OCI-LY7 (cell line): ENCODE results near the gene HRH1. TPM values are rescaled to one million over a fixed set of nuclear protein-coding genes. Genes with fewer than 3 reads are reported as not detected.

Experiments
- BruUV-seq: library from RNA; stranded (reverse); fragments of 400-500 nt; replicated peaks from 2 replicates; lab custom pipeline; 2021; lab: Mats Ljungman, UMichigan
- CTCF ChIA-PET: fragments of 300-600 bp; sonication (Branson Sonifier 250); formaldehyde crosslinking; loops from one replicate; lab custom pipeline; 2022; ENCODE audit warnings: antibody characterized with exemption; ENCODE audit not compliant: unreplicated experiment; lab: Charles Lee
- POLR2A ChIA-PET: fragments of 300-600 bp; sonication (Branson Sonifier 250); formaldehyde crosslinking; loops from one replicate; lab custom pipeline; 2022; ENCODE audit warnings: antibody characterized with exemption; lab: Charles Lee
- DNase-seq: peaks from one replicate; pipeline ENCODE4 v3.0.0-alpha.2; 2015; ENCODE audit warnings: low spot score
- H2AFZ ChIP-seq: fragments of 200-600 bp; sonication (generic), shearing (Covaris generic); 2 replicates; pipeline ENCODE4 v1.6.1; 2014; ENCODE audit warnings: mild to moderate bottlenecking, antibody characterized with exemption, low read length, moderate library complexity
- H3K27ac ChIP-seq: fragments of 200-600 bp; sonication (generic); 2 replicates; pipeline ENCODE4 v1.5.1; 2014; ENCODE audit warnings: mixed run types, low read depth, mild to moderate bottlenecking, moderate library complexity, low read length, inconsistent platforms; ENCODE audit not compliant: poor library complexity, severe bottlenecking
- H3K36me3 ChIP-seq: fragments of 200-600 bp; sonication (generic); 2 replicates; pipeline ENCODE4 v1.6.1; 2014; ENCODE audit warnings: mild to moderate bottlenecking, antibody characterized with exemption, low read length, moderate library complexity, mixed read lengths; ENCODE audit not compliant: insufficient read depth
- H3K4me1 ChIP-seq: fragments of 200-600 bp; sonication (generic); 2 replicates; pipeline ENCODE4 v1.5.1; 2014; ENCODE audit warnings: mild to moderate bottlenecking, low read length; ENCODE audit not compliant: insufficient read depth, poor library complexity, severe bottlenecking
- H3K4me2 ChIP-seq: fragments of 200-600 bp; sonication (generic); 2 replicates; pipeline ENCODE4 v1.6.1; 2014; ENCODE audit warnings: mild to moderate bottlenecking, low read length
- H3K4me3 ChIP-seq: fragments of 200-600 bp; sonication (generic); 2 replicates; pipeline ENCODE4 v1.5.1; 2014; ENCODE audit warnings: mild to moderate bottlenecking, low read depth, low read length; ENCODE audit not compliant: poor library complexity, severe bottlenecking
- H3K79me2 ChIP-seq: fragments of 200-600 bp; sonication (generic); 2 replicates; pipeline ENCODE4 v1.6.1; 2016; ENCODE audit warnings: low read depth, mild to moderate bottlenecking, low read length, moderate library complexity, mixed read lengths; ENCODE audit not compliant: insufficient read depth
- H3K9me2 ChIP-seq: fragments of 200-600 bp; sonication (generic); 2 replicates; pipeline ENCODE4 v1.6.1; 2016; ENCODE audit warnings: mild to moderate bottlenecking, low read length, mixed read lengths; ENCODE audit not compliant: insufficient read depth
- H3K9me3 ChIP-seq: fragments of 200-600 bp; sonication (generic); 2 replicates; pipeline ENCODE4 v1.6.1; 2014; ENCODE audit warnings: mild to moderate bottlenecking, mixed run types, low read length, mixed read lengths
- H4K20me1 ChIP-seq: fragments of 200-600 bp; sonication (generic); 2 replicates; pipeline ENCODE4 v1.6.1; 2014; ENCODE audit warnings: mild to moderate bottlenecking, antibody characterized with exemption, low read length, moderate library complexity, mixed read lengths; ENCODE audit not compliant: insufficient read depth
- EZH2phosphoT487 ChIP-seq: fragments of 200-600 bp; sonication (generic); IDR thresholded peaks from 2 replicates; pipeline ENCODE4 v1.6.1; 2018; ENCODE audit warnings: low read depth, borderline replicate concordance, mild to moderate bottlenecking, mixed run types, antibody characterized with exemption, low read length, moderate library complexity, mixed read lengths
- intact Hi-C: fragments of 100-400 bp; cut with micrococcal nuclease; formaldehyde crosslinking; loops from one replicate; pipeline ENCODE4 v1.10.0; 2022; ENCODE audit not compliant: unreplicated experiment
- total RNA-seq, 2 experiments: library from RNA; depleted of rRNA in 1 of 2; stranded (reverse); fragments of >200 nt in 1 of 2; shearing (Covaris generic) in 1 of 2; gene quantifications; 2 replicates each; pipeline ENCODE4 v1.2.3, GENCODE V29; 2014 to 2022
- TF ChIP-seq, protein P1 (sequence below): fragments of 200-600 bp; sonication (generic); conservative IDR thresholded peaks from 2 replicates; pipeline ENCODE4 v1.5.1; 2014; ENCODE audit warnings: mild to moderate bottlenecking, antibody characterized with exemption, low read length, moderate library complexity, mixed read lengths

HRH1 gene
- total RNA-seq, 2 experiments from 2014 or later: not detected

DNA sequence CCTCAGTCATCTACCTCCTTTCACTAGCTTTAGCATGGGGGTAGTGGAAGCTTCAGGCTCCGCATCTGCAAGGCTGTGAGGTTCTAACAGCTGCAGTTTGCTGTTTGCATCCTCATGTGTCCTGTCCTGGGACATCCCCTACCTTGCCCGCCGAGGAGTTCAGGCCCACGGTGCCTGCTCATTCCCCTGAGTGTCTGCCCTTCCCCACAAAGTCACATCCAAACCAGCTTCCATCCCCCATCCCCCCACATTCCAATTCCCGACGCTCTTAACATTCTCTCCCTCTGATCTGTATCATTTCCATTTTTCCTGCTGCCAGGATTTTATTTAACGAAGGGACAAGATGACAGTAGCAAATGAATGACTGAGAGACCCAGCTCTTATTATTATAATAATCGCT lies 43.8 kb downstream of the HRH1 start:
- Histone ChIP-seq H3K27ac (no peak overlapping the region), H3K4me1 (no peaks in the 10 kb centered on the region), H3K9me2 (no peaks in the 10 kb centered on the region), H3K4me3 (no peak overlapping the region), H4K20me1 (no peaks in the 10 kb centered on the region), H2AFZ (no peak overlapping the region), H3K79me2 (no peaks in the 10 kb centered on the region), H3K9me3 (no peaks in the 10 kb centered on the region), H3K4me2 (no peak overlapping the region), H3K36me3 (no peaks in the 10 kb centered on the region)
- ChIA-PET CTCF (no interaction called here), POLR2A (interaction anchor here (0.7 kb wide), 1 partner anchor 10 kb away, joined by 3 read pairs; no protein-coding TSS in a partner anchor)
- TF ChIP-seq EZH2phosphoT487: no peak
- TF ChIP-seq, protein P1, sequence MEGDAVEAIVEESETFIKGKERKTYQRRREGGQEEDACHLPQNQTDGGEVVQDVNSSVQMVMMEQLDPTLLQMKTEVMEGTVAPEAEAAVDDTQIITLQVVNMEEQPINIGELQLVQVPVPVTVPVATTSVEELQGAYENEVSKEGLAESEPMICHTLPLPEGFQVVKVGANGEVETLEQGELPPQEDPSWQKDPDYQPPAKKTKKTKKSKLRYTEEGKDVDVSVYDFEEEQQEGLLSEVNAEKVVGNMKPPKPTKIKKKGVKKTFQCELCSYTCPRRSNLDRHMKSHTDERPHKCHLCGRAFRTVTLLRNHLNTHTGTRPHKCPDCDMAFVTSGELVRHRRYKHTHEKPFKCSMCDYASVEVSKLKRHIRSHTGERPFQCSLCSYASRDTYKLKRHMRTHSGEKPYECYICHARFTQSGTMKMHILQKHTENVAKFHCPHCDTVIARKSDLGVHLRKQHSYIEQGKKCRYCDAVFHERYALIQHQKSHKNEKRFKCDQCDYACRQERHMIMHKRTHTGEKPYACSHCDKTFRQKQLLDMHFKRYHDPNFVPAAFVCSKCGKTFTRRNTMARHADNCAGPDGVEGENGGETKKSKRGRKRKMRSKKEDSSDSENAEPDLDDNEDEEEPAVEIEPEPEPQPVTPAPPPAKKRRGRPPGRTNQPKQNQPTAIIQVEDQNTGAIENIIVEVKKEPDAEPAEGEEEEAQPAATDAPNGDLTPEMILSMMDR: no peak
- no TSS peak for BruUV-seq
- no peak for DNase-seq
- intact Hi-C loops: no loop called here

DNA sequence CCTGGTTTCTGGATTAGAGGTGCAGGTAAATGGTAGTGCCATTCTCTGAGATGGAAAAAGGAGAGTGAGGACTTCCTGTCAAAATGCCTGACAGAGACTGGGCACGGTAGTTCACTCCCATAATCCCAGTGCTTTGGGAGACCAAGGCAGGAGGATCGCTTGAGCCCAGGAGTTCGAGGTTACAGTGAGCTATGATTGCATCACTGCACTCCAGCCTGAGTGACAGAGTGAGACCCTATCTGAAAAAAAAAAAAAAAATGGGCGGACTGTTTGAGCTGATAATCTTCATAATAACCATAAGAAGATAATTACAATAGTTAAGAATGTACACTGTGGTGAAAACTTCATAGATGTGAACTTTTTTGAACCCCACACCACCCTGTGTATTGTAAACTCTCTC lies 44.2 kb downstream of the HRH1 start:
- ChIA-PET POLR2A (interaction anchor here (0.7 kb wide), 1 partner anchor 11 kb away, joined by 3 read pairs; no protein-coding TSS in a partner anchor), CTCF (no interaction called here)
- H2AFZ ChIP-seq: no peak overlapping the region
- no peaks in the 10 kb centered on the region for H4K20me1 ChIP-seq
- no peaks in the 10 kb centered on the region for H3K9me3 ChIP-seq
- no peaks in the 10 kb centered on the region for H3K79me2 ChIP-seq
- no peak overlapping the region for H3K4me3 ChIP-seq
- no peak for TF ChIP-seq EZH2phosphoT487
- TF ChIP-seq, protein P1: no peak
- H3K9me2 ChIP-seq: no peaks in the 10 kb centered on the region
- H3K4me1 ChIP-seq: no peaks in the 10 kb centered on the region
- no peak overlapping the region for H3K27ac ChIP-seq
- no TSS peak for BruUV-seq
- intact Hi-C loops: no loop called here
- no peak overlapping the region for H3K4me2 ChIP-seq
- no peak for DNase-seq
- H3K36me3 ChIP-seq: no peaks in the 10 kb centered on the region

DNA sequence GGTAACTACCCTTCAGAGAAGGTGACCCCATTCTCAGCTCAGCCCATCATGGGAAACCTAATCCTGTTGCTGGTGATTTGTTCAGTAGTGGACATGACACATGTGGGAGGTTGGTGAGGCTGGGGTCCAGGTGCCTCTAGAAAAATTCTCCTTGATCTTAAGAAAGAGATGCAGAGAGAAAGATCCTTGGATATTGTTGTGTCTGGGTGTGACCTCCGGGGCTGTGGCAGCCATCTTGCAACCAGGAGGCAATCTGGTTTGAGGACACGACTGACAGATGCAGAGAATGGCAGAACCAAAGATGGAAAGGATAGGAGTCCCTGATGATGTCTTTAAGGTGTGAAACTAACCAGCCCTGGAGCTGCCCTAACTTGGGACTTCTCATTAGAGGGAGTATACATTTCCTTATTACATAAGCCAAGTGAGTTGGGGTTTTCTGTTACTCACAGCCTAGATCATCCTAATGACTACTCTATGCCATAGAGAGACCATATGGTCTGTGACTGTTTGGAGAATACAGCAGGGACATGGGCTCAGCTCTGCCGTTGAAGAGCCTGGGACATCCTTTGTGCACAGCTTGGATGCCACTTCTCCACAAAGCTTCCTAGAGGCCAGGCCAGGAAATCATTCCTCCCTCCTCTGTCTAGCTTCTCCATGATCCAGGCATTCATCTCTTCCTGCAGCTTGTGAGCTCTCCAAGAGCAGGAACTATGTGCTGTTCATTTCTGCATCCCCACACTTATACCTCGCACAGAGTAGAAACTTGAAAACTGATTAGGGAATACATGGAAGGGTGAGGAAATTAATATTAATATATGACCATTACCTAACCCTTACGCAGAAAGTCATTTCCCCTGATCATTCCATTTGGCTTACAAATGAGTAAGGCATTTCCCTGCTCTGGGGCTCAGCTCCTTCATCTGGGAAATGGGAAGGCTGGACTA lies 45.9 kb downstream of the HRH1 start:
- no TSS peak for BruUV-seq
- TF ChIP-seq EZH2phosphoT487: no peak
- TF ChIP-seq, protein P1: no peak
- no peaks in the 10 kb centered on the region for H3K9me2 ChIP-seq
- no peaks in the 10 kb centered on the region for H3K79me2 ChIP-seq
- H3K4me2 ChIP-seq: no peak overlapping the region
- H3K36me3 ChIP-seq: no peaks in the 10 kb centered on the region
- no peak overlapping the region for H3K4me3 ChIP-seq
- H4K20me1 ChIP-seq: no peaks in the 10 kb centered on the region
- H3K27ac ChIP-seq: no peak overlapping the region
- intact Hi-C loops: no loop called here
- CTCF ChIA-PET: interaction anchor here (0.6 kb wide), 2 partner anchors 20 to 49 kb away, joined by 3 to 4 read pairs; no protein-coding TSS in a partner anchor
- POLR2A ChIA-PET: no interaction called here
- no peaks in the 10 kb centered on the region for H3K9me3 ChIP-seq
- no peak for DNase-seq
- no peak overlapping the region for H2AFZ ChIP-seq
- H3K4me1 ChIP-seq: no peaks in the 10 kb centered on the region
